ENCODE results near the gene PDGFD.

DNA sequence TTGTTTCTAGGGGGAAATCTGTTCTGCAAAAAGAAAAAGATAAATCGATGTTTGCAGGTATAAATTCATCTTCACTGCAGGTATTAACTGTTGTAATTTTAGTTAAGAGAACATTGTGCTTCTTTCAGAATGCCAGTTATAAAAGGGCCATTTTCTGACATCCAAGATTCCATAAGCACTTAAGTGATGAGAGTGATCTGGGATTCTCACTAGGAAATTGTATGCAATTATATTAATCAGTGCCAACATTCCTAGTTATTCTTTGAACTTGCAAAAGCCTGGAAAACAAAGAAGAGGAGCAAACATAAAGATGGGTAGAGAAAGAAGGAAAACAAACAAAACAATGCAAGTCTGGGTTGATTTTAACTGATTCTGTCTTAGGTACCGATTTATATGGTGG is 122.2 kb downstream of the PDGFD start:
- TF ChIP-seq CTCF (IDR thresholded peaks at IDR 0.05; ENCODE audit: low read depth, low read length) (no peak), EZH2phosphoT487 (IDR thresholded peaks at IDR 0.05; ENCODE audit: low read depth) (no peak)

Measured in OCI-LY3 (cell line).